K562 (cell line): Measurements from ENCODE around the gene GRIA4. TPM values are rescaled to one million over a fixed set of nuclear protein-coding genes. Genes with fewer than 3 reads are reported as not detected.

Experiments used
- ATAC-seq: fragments of 200-7000 bp; cut with Tn5 transposase; 3 replicates; pipeline ENCODE4 v1.9.1; 2020; ENCODE audit warnings: moderate library complexity
- BruUV-seq: library from RNA; stranded (reverse); fragments of 400-500 nt; replicated peaks from 2 replicates; lab custom pipeline; 2021; lab: Mats Ljungman, UMichigan
- CTCF ChIA-PET: fragments of 300-600 bp; formaldehyde crosslinking; extraction: SDS; loops from one replicate; lab custom pipeline; 2021; ENCODE audit warnings: low intra/inter-chr PET ratio; lab: Yijun Ruan, JAX
- POLR2A ChIA-PET: fragments of 300-600, 350-650 bp; sonication (Branson Sonifier 250); formaldehyde crosslinking; extraction: SDS; loops from one replicate; lab custom pipeline; 2021; ENCODE audit warnings: antibody characterized with exemption, inconsistent platforms; lab: Yijun Ruan, JAX
- DNase-seq, 4 experiments: peaks; one replicate each; pipeline versions ENCODE4 v3.0.0 to v3.0.0-alpha.2; 2011 to 2018; ENCODE audit warnings: low spot score in 3 of 4, mixed read lengths in 3 of 4; ENCODE audit errors: extremely low read depth in 1 of 4
- FAIRE-seq: peaks from 2 replicates; lab custom pipeline; 2011; peaks lifted over from hg19 to GRCh38; lab: Jason Lieb, UNC
- H2AFZ ChIP-seq: 2 replicates; pipeline ENCODE4 v1.6.0; 2011; ENCODE audit warnings: low read depth, low read length, control low read depth, inconsistent platforms
- H3K27ac ChIP-seq: fragments of 200-600 bp; 3 replicates; pipeline ENCODE4 v1.8.0; 2011; ENCODE audit warnings: low read depth, mild to moderate bottlenecking, control low read depth, inconsistent platforms, low read length, moderate library complexity, mixed read lengths; ENCODE audit errors: extremely low read depth
- H3K27me3 ChIP-seq, 2 experiments: fragments of 300-600 bp in 1 of 2; 2 replicates in 1 of 2; 3 replicates in 1 of 2; pipeline versions ENCODE4 v1.6.0 to v1.8.0; 2011; ENCODE audit warnings: inconsistent platforms in 2 of 2, low read length in 2 of 2, mild to moderate bottlenecking in 1 of 2, mixed read lengths in 1 of 2, moderate library complexity in 1 of 2; ENCODE audit not compliant: control insufficient read depth in 2 of 2, insufficient read depth in 2 of 2
- H3K36me3 ChIP-seq: fragments of 300-600 bp; 3 replicates; pipeline ENCODE4 v1.8.0; 2011; ENCODE audit warnings: mild to moderate bottlenecking, low read length, inconsistent platforms; ENCODE audit not compliant: control insufficient read depth, insufficient read depth
- H3K4me1 ChIP-seq, 2 experiments: fragments of 200-600 bp in 1 of 2; replicated peaks in 1 of 2; 2 replicates in 1 of 2; 3 replicates in 1 of 2; pipeline versions ENCODE4 v1.5.1 to v1.8.0; 2011; ENCODE audit warnings: inconsistent platforms in 2 of 2, low read length in 2 of 2, mild to moderate bottlenecking in 1 of 2, mixed read lengths in 1 of 2, moderate library complexity in 1 of 2; ENCODE audit not compliant: control insufficient read depth in 2 of 2, insufficient read depth in 2 of 2
- H3K4me2 ChIP-seq: 2 replicates; pipeline ENCODE4 v1.6.1; 2011; ENCODE audit warnings: low read length, control low read depth, inconsistent platforms, mixed read lengths; ENCODE audit not compliant: insufficient read depth
- H3K4me3 ChIP-seq: fragments of 200-600 bp; sonication (generic), shearing (Covaris generic); 2 replicates; pipeline ENCODE4 v1.5.1; 2016; ENCODE audit warnings: control low read depth, inconsistent platforms
- H3K79me2 ChIP-seq: fragments of 200-600 bp; 3 replicates; pipeline ENCODE4 v1.8.0; 2011; ENCODE audit warnings: low read length, inconsistent platforms; ENCODE audit not compliant: control insufficient read depth, insufficient read depth
- H3K9ac ChIP-seq, 2 experiments: 2 replicates each; pipeline versions ENCODE4 v1.6.0 to v1.6.1; 2011; ENCODE audit warnings: low read depth in 2 of 2, low read length in 2 of 2, control low read depth in 1 of 2, inconsistent platforms in 1 of 2, mild to moderate bottlenecking in 1 of 2, mixed read lengths in 1 of 2; ENCODE audit not compliant: insufficient read depth in 1 of 2
- H3K9me1 ChIP-seq: one replicate; pipeline ENCODE4 v1.6.0; 2011; ENCODE audit warnings: inconsistent platforms, mild to moderate bottlenecking, low read length, moderate library complexity; ENCODE audit not compliant: control insufficient read depth, insufficient read depth
- H3K9me3 ChIP-seq: replicated peaks from 2 replicates; pipeline ENCODE4 v1.5.1; 2011; ENCODE audit warnings: low read depth, low read length, inconsistent platforms; ENCODE audit not compliant: control insufficient read depth, insufficient read depth
- H4K20me1 ChIP-seq: replicated peaks from 2 replicates; pipeline ENCODE4 v1.6.1; 2011; ENCODE audit warnings: low read length, inconsistent platforms, mixed read lengths; ENCODE audit not compliant: control insufficient read depth, insufficient read depth
- ARID1B ChIP-seq: fragments of 450-650 bp; IDR thresholded peaks from 2 replicates; pipeline ENCODE4 v1.6.1; 2016; ENCODE audit warnings: antibody characterized with exemption, mild to moderate bottlenecking, inconsistent platforms
- POLR2H ChIP-seq: IDR thresholded peaks from 2 replicates; pipeline ENCODE4 v1.6.1; 2016; ENCODE audit warnings: missing genetic modification characterization, low read depth, mild to moderate bottlenecking, control low read depth, missing compliant biosample characterization, moderate library complexity
- RBFOX2 ChIP-seq: fragments of 200-400 bp; formaldehyde crosslinking; IDR thresholded peaks from 2 replicates; pipeline ENCODE4 v1.6.1; 2017; ENCODE audit warnings: low read depth, mild to moderate bottlenecking, low read length, moderate library complexity
- SMARCA4 ChIP-seq: fragments of 450-650 bp; IDR thresholded peaks from 2 replicates; pipeline ENCODE4 v1.6.1; 2016
- ZFX ChIP-seq: sonication (generic); formaldehyde crosslinking; IDR thresholded peaks from 2 replicates; pipeline ENCODE4 v1.8.0; 2022; ENCODE audit warnings: mild to moderate bottlenecking, missing genetic modification reagents, moderate library complexity
- ZNF121 ChIP-seq: sonication (generic); formaldehyde crosslinking; conservative IDR thresholded peaks from 2 replicates; pipeline ENCODE4 v1.8.0; 2022; ENCODE audit warnings: missing genetic modification reagents
- ZNF512 ChIP-seq: IDR thresholded peaks from 2 replicates; pipeline ENCODE4 v1.6.1; 2016; ENCODE audit warnings: missing genetic modification characterization, missing compliant biosample characterization
- WGBS: fragments of 100-300 bp; shearing (Covaris generic); methylation state at CpG from one replicate; pipeline ENCODE4 v1.1.6; 2016; ENCODE audit warnings: low coverage, mixed read lengths; ENCODE audit not compliant: insufficient coverage; ENCODE audit errors: missing lambda C conversion rate; 5-methylcytosine and 5-hydroxymethylcytosine counted together
- in situ Hi-C: fragments of 300-500 bp; cut with MboI; formaldehyde crosslinking; loops from 4 replicates; pipeline ENCODE4 v1.15.0; 2018; ENCODE audit warnings: inconsistent platforms, mixed read lengths
- intact Hi-C: fragments of 100-400 bp; cut with micrococcal nuclease; formaldehyde crosslinking; loops from 2 replicates; pipeline ENCODE4 v1.14.2; 2022
- polyA plus RNA-seq, 8 experiments: library from polyadenylated mRNA; depleted of rRNA in 4 of 8; stranded (reverse) in 5 of 8; unstranded in 3 of 8; fragments of >200 nt; fragmentation: Nextera tagmentation in 2 of 8; fragmentation: Illumina TruSeq in 1 of 8; extraction: Ambion mirVana in 2 of 8; extraction: Trizol in 1 of 8; gene quantifications; 2 replicates each; pipeline versions ENCODE4 v1.2.1 to v1.2.3, GENCODE V29; 2011 to 2014; ENCODE audit warnings: inconsistent platforms in 1 of 8, missing spikeins in 1 of 8
- total RNA-seq, 7 experiments: library from RNA; depleted of rRNA in 6 of 7; stranded (reverse); fragments of >200 nt in 6 of 7; fragmentation: Illumina TruSeq in 2 of 7; extraction: Trizol in 2 of 7; gene quantifications; 2 replicates each; pipeline versions ENCODE4 v1.2.1 to v1.2.3, GENCODE V29; 2011 to 2021; ENCODE audit warnings: low replicate concordance in 1 of 7
- TF ChIP-seq, protein P1 (sequence below), 2 experiments: fragments of 450-650 bp in 1 of 2; sonication (generic) in 1 of 2; formaldehyde crosslinking in 1 of 2; IDR thresholded peaks; 2 replicates each; pipeline versions ENCODE4 v1.7.1 to v1.9.0; 2016 to 2022; ENCODE audit warnings: inconsistent platforms in 1 of 2, mild to moderate bottlenecking in 1 of 2, missing genetic modification reagents in 1 of 2
- TF ChIP-seq, protein P2 (sequence below): fragments of 250-450 bp; sonication (Bioruptor Pico); IDR thresholded peaks from 2 replicates; pipeline ENCODE4 v1.8.0; 2021; ENCODE audit warnings: borderline replicate concordance, mild to moderate bottlenecking, moderate library complexity; ENCODE audit not compliant: poor library complexity, severe bottlenecking

Gene GRIA4
- total and polyA plus RNA-seq, 9 of the 15 experiments (the other 6 are each of a cell fraction or from before 2014, with no cell fraction given) = not detected

DNA sequence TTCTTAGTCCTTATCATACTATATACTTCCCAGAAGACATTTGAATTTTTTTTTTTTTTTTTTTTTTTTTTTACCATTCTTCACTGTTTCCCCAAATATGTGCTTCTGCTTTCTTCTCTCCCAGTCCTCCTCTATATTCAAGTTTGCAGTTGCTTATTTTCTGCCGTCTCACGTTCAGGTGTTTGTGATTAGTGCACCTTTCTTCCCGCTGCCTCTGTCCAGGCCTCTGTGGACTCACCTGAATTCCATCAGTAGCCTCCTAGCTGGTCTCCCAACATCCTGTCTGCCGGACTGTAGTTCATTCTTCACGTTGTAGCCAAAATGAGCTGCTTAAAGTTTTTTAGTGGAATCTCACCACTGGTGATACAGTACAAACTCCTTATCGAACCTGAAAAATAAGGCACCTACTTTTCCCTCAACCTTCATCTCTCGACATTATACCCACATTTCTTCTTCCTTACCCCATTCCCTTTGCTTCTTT lies 413.0 kb downstream of the GRIA4 start:
- Histone ChIP-seq H3K27ac (peak overlapping the region; percentile 73), H3K27me3 (no peaks in the 10 kb centered on the region), H3K4me1 (peaks cover 0 to 4% of the 10 kb centered on the region in 2 experiments; a peak in 1 of 5 replicates), H3K9me3 (no peaks in the 10 kb centered on the region), H3K9me1 (no peaks in the 10 kb centered on the region), H3K4me3 (peak overlapping the region; percentile 76), H2AFZ (peak overlapping the region; percentile 99), H3K4me2 (peak overlapping the region; percentile 80), H3K36me3 (0 out of 3 replicates have a peak, but pooled peaks cover 2% of the 10 kb centered on the region), H3K9ac (peak overlapping the region in 1 of 2 experiments; percentile 45; a peak in 1 of 4 replicates), H4K20me1 (no peaks in the 10 kb centered on the region), H3K79me2 (peaks cover 41% of the 10 kb centered on the region)
- TF ChIP-seq ZFX (CRISPR knock-in tag) = peak; percentile 6; the same call in 1 of the 2 replicates
- 0 out of 2 replicates have a peak, but pooled peaks have one; percentile 2 for TF ChIP-seq ARID1B
- TF ChIP-seq ZNF512 (tag) = peak; percentile 86
- TF ChIP-seq POLR2H = 0 out of 2 replicates have a peak, but pooled peaks have one; percentile 1
- TF ChIP-seq, protein P1, sequence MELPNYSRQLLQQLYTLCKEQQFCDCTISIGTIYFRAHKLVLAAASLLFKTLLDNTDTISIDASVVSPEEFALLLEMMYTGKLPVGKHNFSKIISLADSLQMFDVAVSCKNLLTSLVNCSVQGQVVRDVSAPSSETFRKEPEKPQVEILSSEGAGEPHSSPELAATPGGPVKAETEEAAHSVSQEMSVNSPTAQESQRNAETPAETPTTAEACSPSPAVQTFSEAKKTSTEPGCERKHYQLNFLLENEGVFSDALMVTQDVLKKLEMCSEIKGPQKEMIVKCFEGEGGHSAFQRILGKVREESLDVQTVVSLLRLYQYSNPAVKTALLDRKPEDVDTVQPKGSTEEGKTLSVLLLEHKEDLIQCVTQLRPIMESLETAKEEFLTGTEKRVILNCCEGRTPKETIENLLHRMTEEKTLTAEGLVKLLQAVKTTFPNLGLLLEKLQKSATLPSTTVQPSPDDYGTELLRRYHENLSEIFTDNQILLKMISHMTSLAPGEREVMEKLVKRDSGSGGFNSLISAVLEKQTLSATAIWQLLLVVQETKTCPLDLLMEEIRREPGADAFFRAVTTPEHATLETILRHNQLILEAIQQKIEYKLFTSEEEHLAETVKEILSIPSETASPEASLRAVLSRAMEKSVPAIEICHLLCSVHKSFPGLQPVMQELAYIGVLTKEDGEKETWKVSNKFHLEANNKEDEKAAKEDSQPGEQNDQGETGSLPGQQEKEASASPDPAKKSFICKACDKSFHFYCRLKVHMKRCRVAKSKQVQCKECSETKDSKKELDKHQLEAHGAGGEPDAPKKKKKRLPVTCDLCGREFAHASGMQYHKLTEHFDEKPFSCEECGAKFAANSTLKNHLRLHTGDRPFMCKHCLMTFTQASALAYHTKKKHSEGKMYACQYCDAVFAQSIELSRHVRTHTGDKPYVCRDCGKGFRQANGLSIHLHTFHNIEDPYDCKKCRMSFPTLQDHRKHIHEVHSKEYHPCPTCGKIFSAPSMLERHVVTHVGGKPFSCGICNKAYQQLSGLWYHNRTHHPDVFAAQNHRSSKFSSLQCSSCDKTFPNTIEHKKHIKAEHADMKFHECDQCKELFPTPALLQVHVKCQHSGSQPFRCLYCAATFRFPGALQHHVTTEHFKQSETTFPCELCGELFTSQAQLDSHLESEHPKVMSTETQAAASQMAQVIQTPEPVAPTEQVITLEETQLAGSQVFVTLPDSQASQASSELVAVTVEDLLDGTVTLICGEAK (IDR thresholded peaks at IDR 0.05) = no peak
- TF ChIP-seq, protein P1 (CRISPR knock-in tag; IDR thresholded peaks at IDR 0.05) = 0 out of 2 replicates have a peak, but pooled peaks have one; percentile 12
- peak; percentile 16; the same call in 1 of the 2 replicates for TF ChIP-seq SMARCA4
- TF ChIP-seq RBFOX2 = no peak
- TF ChIP-seq, protein P2, sequence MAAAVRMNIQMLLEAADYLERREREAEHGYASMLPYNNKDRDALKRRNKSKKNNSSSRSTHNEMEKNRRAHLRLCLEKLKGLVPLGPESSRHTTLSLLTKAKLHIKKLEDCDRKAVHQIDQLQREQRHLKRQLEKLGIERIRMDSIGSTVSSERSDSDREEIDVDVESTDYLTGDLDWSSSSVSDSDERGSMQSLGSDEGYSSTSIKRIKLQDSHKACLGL = no peak
- TF ChIP-seq ZNF121 (CRISPR knock-in tag) = no peak
- ChIA-PET CTCF (interaction anchor here (0.5 kb wide), 1 partner anchor 1056 kb away, joined by 3 read pairs; no protein-coding TSS in a partner anchor), POLR2A (interaction anchor here (1.0 kb wide), 1 partner anchor 11 kb away, joined by 4 read pairs; no protein-coding TSS in a partner anchor)
- WGBS = 60% methylated on average over 7 of the region's 7 CpGs
- in situ Hi-C loops = no loop called here
- peak in 1 of 4 experiments; percentile 6 for DNase-seq
- intact Hi-C loops = loop anchor here (2.0 kb wide), 1 partner anchor 54 kb away; the partner anchor contains the start of genes AASDHPPT and KBTBD3
- FAIRE-seq = no peak
- ATAC-seq = no peak
- no TSS peak for BruUV-seq
